HG02759 (cell line): ENCODE measurements around the gene ABLIM2.

Experiments
- ATAC-seq: cut with Tn5 transposase; IDR thresholded peaks from one replicate; pipeline ENCODE4 v1.9.1; 2021; ENCODE audit warnings: mild to moderate bottlenecking, moderate library complexity; ENCODE audit not compliant: unreplicated experiment

Gene ABLIM2

DNA sequence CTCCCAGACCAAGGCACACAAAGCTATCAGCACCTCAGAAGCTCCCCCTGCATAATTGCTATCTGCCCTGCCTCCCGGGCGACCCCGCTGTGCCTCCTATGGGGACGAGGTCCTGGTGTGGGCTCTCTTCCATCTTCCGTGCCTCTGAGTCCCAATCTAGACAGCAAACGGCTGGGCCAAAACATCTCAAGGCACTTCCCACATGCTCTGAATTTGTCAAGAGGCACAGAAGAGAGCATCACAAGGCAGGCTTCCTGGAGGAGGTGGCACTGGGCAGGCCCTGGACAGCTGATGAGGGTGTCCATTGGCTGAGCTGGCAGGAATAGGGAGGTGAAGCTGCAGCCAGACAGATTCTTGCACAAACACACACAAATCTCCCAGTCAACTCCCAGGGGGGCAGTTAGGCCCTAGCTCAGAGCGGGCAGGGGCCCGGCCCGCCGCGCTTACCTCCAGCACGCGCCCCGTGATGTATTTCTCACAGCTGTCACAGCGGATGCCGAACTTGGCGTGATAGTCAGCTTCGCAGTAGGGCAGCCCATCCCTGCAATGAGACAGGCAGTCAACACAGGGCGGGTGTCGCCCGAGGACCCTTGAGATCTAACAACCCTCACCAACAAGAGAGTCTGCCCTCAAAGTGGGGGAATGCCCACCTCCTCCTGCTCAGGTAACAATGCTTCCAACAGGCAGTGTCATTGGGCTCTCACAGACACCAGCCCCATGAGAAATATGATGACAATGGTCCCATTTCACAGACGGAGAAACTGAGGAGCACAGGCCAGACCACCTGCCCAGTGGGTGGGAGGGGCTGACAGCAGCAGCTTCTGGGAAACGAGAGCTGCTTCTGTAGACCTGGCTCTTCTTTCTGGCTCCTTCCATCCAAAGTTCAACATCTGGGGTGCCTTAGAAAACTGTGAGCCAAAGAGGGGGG is 81.2 kb downstream of the ABLIM2 start:
- no peak for ATAC-seq

DNA sequence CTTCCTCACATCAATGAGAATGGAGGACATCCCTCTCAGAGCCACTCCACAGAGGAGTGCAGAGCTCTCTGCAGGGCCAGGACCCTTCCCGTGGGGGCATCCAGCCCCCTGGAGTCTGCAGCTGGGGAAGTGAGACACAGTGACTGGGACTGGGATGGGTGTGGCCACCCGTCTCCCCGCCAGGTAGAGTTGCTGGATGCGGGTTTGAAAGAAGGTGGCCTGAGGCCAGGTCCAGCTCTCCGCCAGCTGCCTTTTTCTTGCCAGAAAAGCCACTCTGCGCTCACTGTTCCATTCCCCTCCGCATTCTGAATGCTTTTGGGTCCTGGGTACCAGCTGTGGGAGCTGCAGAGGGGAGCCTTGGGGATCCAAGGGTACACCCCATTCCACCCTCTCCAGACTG is 82.6 kb downstream of the ABLIM2 start:
- no peak for ATAC-seq

- no peak for ATAC-seq
Measured at GRCh38 chr4:8073206-8073863, 85.3 kb downstream of the ABLIM2 start.

DNA sequence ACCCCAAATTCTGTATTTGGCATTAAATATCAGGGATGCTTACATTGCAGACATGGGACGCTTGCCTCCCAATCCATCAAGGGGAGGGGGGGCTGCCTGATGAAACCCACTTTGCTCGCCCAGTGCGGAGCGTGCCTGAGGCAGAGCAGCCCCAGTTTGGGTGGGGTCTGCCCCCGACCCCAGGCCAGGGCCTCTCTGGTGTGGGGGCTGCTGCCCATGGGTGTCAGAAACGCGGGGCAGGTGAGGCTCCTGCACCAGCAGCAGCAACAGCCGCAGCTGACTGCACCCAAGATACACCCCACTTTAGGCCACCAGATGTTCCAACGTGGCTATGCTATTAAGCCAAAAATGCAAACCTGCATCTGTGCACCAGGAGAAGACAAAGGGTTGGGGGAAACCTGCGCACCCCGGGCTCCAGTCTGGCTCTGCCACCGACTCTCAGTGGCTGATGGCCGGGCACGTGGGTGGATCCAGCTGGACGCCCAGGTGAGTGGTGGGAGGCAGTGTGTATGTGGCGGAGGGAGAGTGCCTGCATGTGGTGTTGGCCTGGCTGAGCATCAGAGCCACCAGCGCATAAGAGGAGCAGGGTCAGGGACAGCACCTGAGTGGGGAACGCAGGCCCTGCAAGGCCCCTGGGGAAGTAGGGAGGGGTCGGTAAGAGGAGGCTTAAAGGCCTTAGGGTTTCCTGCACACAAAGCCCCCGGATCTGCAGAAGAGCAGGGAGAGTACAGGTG is 86.2 kb downstream of the ABLIM2 start:
- ATAC-seq = no peak

GRCh38 chr4:8071766-8072165 is 86.8 kb downstream of the ABLIM2 start:
- ATAC-seq = no peak

GRCh38 chr4:8070736-8071718 is 87.6 kb downstream of the ABLIM2 start:
- no peak for ATAC-seq

DNA sequence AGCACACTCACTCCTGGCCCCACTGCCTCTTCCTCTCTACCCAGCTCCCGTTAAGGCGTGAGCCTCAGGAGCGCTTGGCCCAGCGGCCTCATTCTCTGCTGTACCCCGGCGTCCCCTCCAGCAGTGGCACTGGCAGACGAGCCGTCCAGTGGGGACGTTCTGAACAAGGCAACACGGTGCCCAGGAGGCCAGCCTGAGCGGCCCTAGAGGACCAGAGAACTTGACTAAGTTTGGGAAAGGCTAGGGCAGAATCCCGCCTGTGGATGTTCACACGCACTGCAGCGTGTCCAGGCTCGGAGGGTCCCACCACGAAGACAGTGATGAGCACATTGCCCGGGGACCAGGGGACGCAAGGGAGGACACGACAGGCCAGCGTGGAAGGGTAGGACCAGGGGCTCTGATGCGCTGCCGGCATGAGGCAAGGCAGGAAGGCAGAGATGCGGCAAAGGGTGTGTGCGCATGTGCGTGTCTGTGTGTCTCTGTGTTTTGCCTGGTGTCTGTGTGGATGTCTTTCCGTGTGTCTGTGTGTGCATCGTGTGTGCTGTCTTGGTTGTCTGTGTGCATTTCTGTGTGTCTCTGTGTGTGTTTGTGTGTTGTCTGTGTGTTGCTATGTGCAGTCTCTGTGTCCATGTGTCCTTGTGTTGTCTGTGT is 89.4 kb downstream of the ABLIM2 start:
- no peak for ATAC-seq

GRCh38 chr4:8067945-8068896 is 90.4 kb downstream of the ABLIM2 start:
- ATAC-seq = no peak

GRCh38 chr4:8067274-8067936 is 91.2 kb downstream of the ABLIM2 start:
- ATAC-seq = no peak

- ATAC-seq = no peak
Measured at GRCh38 chr4:8066336-8066931, 92.2 kb downstream of the ABLIM2 start.

- ATAC-seq = no peak
Measured at GRCh38 chr4:8063974-8064563, 94.5 kb downstream of the ABLIM2 start.

GRCh38 chr4:8061573-8061972 is 97.0 kb downstream of the ABLIM2 start:
- ATAC-seq = no peak

- no peak for ATAC-seq
Measured at GRCh38 chr4:8061145-8061544, 97.5 kb downstream of the ABLIM2 start.

DNA sequence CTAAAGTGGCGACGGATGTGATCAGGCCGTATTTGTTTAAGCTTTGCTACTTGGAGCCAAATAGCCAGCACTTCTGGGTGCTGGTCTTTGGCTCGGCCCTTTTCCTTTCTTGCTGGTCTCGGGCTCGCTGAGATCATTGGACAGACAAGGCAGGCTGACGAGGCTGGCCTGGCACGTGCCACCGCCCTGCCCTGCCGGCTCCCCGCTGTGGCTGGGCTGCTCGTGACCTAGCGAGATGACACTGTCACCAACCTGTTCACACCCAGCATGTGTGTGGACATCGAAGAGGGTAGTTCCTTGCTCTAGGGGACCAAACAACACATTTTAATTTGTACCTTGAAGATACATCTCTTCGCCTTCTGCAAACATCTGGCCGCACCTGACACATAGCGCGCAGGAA is 98.0 kb downstream of the ABLIM2 start:
- ATAC-seq = no peak

DNA sequence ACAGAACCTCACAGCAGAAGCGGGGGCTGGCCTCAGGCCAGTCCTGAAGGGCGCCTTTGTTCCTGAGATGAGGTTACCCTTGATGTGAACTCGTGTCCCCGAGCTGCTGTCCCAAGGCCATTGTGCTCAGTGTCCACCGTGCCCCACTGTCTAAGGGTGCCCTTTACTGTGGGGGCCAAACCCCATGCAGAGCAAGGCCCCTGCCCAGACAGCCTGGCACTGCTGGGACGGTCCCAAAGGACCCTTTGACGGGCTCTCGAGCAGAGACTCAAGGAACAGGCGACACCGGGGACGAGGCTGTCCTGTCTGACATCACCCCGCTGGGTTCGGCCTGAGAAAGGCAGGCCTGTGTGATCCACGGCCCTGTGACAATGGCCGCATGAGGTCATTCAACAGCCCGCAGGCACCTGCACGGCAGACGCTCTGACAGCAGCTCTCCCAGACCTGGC is 100.6 kb downstream of the ABLIM2 start:
- ATAC-seq = no peak

GRCh38 chr4:8055206-8055605 is 103.4 kb downstream of the ABLIM2 start:
- ATAC-seq = no peak

DNA sequence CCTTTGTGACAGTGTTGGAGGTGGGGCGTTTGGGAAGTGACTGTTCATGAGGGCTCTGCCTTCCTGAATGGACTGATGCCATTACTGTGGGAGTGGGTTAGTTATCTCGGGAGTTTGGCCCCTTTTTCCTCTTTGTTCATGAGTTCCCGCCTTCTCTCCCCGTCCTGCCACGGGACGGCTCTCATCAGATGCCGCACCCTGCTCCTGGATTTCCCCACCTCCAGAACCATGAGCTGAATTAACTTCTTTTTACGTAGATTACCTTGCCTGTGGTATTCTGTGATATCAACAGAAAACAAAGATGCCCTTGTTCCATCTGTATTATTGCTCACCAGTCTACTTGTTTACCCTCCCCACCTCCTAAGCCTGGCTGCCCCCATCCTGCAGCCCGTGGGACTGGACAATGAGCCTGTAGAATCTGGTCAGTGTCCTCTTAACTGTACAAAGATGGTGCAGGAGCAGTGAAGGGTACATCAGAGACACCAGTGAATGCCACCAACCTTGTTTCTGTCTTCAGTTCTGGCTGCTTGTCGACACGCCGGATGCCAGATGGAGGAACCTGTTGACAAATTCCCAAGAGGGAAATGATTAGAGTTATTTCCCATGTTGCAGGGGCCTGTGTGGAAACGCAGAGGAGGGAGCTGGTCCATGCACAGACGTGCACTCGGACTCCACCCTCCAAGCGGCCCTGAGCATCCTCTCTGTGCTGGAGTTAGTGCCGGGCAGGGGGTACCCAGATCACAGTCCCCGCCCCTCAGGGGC is 104.7 kb downstream of the ABLIM2 start:
- no peak for ATAC-seq
